IMR-90 (cell line): ENCODE measurements around the gene TBC1D28.
"Not testable (repeated sequence)": the region's sequence is repeated elsewhere in the genome, so short reads cannot be mapped to it uniquely, and the experiment has no call there.

Experiments
- BHLHE40 ChIP-seq: fragments of 150-350 bp; IDR thresholded peaks from 2 replicates; pipeline ENCODE4 v1.6.1; 2016; ENCODE audit warnings: mild to moderate bottlenecking, low read depth, low read length
- CEBPB ChIP-seq: IDR thresholded peaks from 2 replicates; pipeline ENCODE4 v1.6.1; 2012; ENCODE audit warnings: low read depth, low read length, improper control_type of control experiment
- POLR2A ChIP-seq: IDR thresholded peaks from 2 replicates; pipeline ENCODE4 v1.6.1; 2012; ENCODE audit warnings: mild to moderate bottlenecking, low read depth, low read length
- SMC3 ChIP-seq: fragments of 150-350 bp; IDR thresholded peaks from 2 replicates; pipeline ENCODE4 v1.6.1; 2016; ENCODE audit warnings: low read depth, mild to moderate bottlenecking, antibody characterized with exemption, low read length, moderate library complexity
- TF ChIP-seq, protein P1 (sequence below): conservative IDR thresholded peaks from 2 replicates; pipeline ENCODE4 v1.5.1; 2012; ENCODE audit warnings: mild to moderate bottlenecking, low read depth, low read length, improper control_type of control experiment
- TF ChIP-seq, protein P2 (sequence below): fragments of 150-350 bp; IDR thresholded peaks from 2 replicates; pipeline ENCODE4 v1.6.1; 2017; ENCODE audit warnings: mild to moderate bottlenecking, antibody characterized with exemption, low read length, low read depth

DNA sequence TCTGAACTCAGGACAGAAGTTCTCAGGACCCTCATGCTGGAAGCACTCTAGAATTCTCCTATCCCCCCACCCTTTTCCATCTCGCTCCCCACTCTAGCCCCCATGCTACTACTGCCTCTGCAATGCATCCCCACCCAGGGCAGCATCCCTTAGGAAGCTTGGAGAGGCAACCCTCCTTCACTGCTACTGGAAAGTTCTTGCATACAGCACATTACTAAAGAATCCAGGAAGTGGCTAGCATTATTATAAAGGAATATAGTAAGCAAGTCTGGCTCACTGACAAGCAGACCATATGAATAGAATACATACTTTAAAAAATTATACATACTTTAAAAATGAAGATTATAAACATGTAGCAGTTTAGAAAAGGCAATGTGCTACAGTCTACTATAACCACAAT lies 24.4 kb upstream of the TBC1D28 start:
- TF ChIP-seq, protein P1, sequence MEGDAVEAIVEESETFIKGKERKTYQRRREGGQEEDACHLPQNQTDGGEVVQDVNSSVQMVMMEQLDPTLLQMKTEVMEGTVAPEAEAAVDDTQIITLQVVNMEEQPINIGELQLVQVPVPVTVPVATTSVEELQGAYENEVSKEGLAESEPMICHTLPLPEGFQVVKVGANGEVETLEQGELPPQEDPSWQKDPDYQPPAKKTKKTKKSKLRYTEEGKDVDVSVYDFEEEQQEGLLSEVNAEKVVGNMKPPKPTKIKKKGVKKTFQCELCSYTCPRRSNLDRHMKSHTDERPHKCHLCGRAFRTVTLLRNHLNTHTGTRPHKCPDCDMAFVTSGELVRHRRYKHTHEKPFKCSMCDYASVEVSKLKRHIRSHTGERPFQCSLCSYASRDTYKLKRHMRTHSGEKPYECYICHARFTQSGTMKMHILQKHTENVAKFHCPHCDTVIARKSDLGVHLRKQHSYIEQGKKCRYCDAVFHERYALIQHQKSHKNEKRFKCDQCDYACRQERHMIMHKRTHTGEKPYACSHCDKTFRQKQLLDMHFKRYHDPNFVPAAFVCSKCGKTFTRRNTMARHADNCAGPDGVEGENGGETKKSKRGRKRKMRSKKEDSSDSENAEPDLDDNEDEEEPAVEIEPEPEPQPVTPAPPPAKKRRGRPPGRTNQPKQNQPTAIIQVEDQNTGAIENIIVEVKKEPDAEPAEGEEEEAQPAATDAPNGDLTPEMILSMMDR = not testable (repeated sequence)
- not testable (repeated sequence) for TF ChIP-seq CEBPB, POLR2A, SMC3, BHLHE40
- TF ChIP-seq, protein P2, sequence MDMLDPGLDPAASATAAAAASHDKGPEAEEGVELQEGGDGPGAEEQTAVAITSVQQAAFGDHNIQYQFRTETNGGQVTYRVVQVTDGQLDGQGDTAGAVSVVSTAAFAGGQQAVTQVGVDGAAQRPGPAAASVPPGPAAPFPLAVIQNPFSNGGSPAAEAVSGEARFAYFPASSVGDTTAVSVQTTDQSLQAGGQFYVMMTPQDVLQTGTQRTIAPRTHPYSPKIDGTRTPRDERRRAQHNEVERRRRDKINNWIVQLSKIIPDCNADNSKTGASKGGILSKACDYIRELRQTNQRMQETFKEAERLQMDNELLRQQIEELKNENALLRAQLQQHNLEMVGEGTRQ = not testable (repeated sequence)
